Measurements from ENCODE around the gene ASTL.

The ASTL gene

DNA sequence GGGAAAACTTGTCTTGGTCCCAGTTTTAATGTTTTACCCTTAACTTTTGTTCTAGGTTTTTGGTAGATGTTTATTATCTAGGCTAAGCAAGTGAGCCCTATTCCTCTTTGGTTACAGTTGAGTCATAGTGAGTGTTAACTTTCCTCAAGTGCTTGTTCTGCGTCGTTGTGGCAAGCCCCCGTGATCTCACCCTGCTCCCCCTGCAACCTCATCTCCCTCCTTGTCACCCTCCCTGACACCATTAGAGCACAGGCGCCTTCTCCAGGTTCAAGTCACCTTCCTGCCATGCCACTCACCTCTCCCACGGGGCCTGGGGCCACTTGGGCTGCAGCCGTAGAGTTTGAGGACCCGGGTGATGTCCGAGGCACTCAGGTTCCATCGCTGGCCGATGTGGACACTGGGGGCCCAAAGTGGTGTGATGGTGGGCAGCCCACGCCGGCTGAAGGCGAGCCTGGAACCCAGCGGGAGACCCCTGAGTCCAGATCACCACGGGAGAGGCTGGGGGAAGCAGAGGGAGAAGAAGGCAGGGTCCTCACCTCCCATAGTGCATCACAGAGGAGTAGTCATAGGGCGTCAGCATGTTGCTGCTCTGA is 8.7 kb downstream of the ASTL start:
- DNase-seq (ENCODE audit: low spot score): no peak

DNA sequence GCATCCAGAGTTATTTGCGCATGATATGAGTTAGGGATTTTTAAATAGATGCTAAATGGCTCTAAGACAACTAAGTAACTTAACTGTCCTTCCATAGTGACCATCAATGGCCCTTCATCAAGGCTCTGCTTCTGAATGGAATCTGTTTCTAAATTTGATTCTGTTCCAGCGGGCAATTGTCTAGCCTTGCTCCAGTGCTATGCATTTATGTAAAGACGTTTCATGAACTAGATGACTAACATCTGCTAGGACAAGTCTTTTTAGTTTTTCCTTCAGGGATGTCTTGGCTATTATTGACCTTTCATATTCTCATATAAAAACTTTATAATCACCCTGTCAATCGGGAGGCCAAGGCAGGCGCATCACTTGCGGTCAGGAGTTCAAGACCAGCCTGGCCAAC is 9.8 kb downstream of the ASTL start:
- no peak for DNase-seq (ENCODE audit: low spot score)

DNA sequence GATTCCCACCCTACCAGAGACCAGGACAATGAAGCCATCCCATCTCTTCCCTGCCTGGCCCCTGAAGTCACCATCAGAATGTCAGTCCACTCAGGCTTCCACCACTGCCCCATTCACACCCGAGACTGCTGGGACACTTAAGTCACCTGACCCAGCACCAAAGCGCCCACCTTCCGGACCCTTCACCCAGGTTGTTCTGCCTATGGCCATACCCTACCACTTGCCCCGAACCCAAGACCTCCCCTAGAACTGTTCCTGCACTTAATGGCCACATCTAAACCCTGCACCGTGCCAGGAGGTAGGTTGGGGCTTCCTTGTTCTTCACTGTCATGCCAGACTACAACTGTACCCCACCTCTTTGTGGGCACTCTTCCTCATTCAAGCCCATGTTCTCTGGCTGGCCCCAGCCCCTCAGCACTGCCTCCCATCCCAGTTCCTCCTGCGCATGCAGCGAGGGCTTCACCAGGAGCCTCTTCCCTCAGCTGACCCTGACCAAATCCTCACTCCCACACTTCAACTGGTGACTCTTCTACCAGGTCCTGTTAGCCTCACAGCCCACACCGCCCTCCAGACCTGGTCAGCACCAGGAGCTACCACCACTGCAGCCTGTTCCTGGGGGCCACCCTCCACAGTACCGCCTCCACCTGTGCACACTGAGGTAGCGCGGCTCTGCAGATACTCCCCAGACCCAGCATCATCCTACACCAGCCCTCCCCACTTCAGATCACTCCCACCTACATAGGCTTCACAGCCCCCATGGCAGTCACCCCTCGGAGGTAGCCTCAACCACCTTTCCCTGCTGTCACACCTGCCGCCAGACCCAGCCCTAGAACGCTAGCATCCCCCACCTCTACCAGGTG is 13.7 kb downstream of the ASTL start:
- no peak for DNase-seq (ENCODE audit: low spot score)

DNA sequence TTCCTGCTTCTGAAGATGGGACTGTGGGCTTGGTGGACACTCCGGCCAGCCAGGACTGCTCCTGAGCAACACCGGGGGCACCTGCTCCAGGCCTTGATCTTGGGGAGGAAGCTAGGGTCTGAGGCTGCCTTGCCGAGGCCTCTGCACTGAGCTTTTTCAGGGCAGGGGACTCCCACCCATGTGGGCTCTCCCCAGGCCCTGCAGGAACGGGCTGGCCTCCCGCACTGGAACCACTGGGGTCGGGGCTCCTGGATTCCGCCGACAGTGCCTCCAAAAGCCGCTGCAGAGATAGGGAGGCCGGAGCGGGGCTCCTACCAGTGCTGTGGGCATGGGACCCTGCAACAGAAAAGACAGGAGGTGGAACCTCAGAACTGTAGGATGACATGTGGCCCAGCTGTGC is 14.4 kb downstream of the ASTL start:
- no peak for DNase-seq (ENCODE audit: low spot score)

GRCh38 chr2:96123290-96123689 is 15.0 kb downstream of the ASTL start:
- no peak for DNase-seq (ENCODE audit: low spot score)

DNA sequence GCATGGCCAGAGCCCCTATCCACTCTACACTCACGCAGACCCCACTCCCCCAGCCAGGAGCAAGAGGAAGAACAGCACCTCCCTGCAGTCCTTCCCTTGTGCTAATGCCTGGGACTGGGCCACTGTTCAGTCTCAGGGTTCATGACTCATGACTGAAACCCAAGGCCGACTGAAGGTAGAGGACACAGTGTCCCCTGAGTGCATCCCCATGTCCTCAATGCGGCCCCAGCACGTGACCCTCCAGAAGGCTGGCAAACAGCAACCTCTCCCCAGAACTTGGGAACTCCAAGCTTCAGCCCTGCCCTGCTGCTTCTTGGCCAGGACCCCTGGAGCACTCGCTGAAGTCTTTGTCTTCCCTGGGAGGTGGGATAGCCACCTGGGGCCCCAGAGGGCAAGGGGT is 15.9 kb downstream of the ASTL start:
- DNase-seq (ENCODE audit: low spot score): no peak

GRCh38 chr2:96121414-96121813 is 16.9 kb downstream of the ASTL start:
- DNase-seq (ENCODE audit: low spot score): no peak

GRCh38 chr2:96120991-96121390 is 17.3 kb downstream of the ASTL start:
- no peak for DNase-seq (ENCODE audit: low spot score)

GRCh38 chr2:96120091-96120720 is 18.1 kb downstream of the ASTL start:
- DNase-seq (ENCODE audit: low spot score): no peak

GRCh38 chr2:96119389-96119751 is 18.9 kb downstream of the ASTL start:
- DNase-seq (ENCODE audit: low spot score): no peak

DNA sequence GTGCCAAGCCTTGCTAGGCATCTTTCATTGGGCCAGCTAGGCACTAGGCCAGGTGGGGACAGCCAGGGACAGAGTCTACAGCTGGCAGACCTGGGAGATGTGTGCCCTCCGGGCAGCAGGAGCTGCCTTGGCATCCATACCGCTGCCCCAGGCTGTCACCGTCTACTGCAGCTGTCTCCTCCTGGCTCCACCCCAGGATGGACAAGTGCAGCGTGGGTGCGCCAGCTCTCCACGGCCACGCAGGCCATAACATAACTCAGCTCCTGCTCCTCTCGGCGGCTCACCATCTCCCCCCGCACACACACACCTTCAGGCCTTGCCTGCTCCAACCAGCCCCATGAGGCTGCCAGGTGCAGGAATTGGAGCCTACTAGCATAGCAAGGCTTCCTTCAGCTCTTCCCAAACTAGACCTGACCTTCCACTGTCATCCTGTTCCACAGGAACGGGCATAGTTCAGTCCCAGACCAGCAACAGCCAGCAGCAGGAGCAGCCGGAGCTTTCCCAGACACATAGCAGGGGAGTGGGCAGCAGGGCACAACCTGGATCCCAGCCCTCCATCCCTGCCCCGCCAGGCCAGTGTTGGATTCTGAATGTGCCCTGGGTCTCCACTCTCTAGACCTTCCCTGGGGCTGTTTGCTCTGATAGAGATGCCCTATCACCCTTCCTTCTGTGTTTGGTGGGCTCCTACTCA is 19.5 kb downstream of the ASTL start:
- DNase-seq (ENCODE audit: low spot score): no peak

- DNase-seq (ENCODE audit: low spot score): no peak
Observed at GRCh38 chr2:96117701-96118588, 20.4 kb downstream of the ASTL start.

- peak; percentile 27 for DNase-seq (ENCODE audit: low spot score)
Observed at GRCh38 chr2:96116879-96117533, 21.3 kb downstream of the ASTL start.

GRCh38 chr2:96116424-96116878 is 21.9 kb downstream of the ASTL start, which contains the start of gene ADRA2B:
Gene ADRA2B (minus strand): TSS chr2:96116571. CDS start chr2:96116149, 422 bp downstream.
- no peak for DNase-seq (ENCODE audit: low spot score)

DNA sequence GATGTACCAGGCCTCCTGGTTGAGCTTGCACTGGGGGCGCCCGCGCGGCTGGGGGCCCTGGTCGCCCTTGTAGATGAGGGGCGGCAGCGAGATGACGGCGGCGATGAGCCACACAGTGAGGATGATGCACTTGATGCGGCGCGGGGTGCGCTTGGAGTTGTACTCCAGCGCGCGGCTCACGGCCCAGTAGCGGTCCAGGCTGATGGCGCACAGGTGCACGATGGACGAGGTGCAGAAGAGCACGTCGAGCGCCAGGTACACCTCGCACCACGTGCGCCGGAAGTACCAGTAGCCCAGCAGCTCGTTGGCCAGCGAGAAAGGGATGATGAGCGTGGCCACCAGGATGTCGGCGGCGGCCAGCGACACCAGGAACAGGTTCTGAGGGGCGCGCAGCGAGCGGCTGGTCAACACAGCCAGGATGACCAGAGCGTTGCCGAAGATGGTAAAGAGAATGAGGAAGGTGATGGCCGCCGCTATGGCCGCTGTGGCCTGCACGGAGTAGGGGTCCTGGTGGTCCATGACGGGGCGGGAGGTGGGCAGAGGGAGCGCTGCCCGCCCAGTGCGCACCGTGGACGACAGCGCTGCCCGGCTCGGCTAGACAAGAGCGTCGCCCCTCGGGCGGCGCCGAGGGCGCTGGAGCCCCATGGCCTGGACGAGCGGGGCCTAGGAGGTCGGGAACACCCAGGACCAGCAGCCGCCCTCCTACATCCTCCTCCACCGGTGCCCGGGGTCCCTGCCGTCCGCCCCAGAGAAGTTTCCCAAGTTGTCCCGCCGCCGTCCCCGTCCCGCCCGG is 22.5 kb downstream of the ASTL start:
- no peak for DNase-seq (ENCODE audit: low spot score)

DNA sequence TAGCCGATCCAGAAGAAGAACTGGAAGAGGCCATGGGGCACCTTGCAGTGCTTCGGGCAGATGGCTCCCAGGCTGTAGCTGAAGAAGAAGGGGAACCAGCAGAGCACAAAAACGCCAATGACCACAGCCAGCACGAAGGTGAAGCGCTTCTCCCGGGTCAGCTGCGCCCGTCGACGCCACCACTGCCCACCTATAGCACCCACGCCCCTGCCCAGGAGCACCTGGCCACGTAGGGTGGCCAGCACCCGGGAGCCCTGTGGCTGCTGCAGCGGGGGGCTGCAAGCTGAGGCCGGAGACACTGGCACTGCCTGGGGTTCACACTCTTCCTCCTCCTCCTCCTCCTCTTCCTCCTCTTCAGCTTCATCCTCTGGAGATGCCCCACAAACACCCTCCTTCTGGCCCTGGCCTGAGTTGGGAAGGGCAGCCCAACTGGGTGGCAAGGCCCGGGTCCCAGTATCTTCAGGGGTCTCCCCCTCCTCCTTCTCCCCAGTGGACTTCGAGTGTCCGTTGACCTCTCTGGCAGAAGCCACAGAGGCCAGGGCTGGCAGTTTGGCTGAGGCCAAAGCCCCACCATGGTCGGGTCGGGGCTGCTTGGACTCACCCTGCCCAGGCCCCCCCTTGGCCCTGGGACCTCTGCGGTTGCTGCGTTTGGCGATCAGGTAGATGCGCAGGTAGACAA is 23.3 kb downstream of the ASTL start:
- no peak for DNase-seq (ENCODE audit: low spot score)

GRCh38 chr2:96114546-96114902 is 23.8 kb downstream of the ASTL start:
- DNase-seq (ENCODE audit: low spot score): no peak

GRCh38 chr2:96113951-96114350 is 24.4 kb downstream of the ASTL start:
- no peak for DNase-seq (ENCODE audit: low spot score)

- DNase-seq (ENCODE audit: low spot score): no peak
Observed at GRCh38 chr2:96113367-96113677, 25.0 kb downstream of the ASTL start.

All from hematopoietic multipotent progenitor cell treated with erythropoietin and hydrocortisone succinate and interleukin-3 and kit ligand, for 17 days (in vitro differentiated cells).